HuH-7.5 (cell line): Measurements from ENCODE around the gene MON1B.
"Not testable (repeated sequence)": the region's sequence is repeated elsewhere in the genome, so short reads cannot be mapped to it uniquely, and the experiment has no call there.

Source experiments
- DNase-seq: peaks from one replicate; pipeline ENCODE4 v3.0.0; 2011; ENCODE audit warnings: low spot score

The MON1B gene

GRCh38 chr16:77197747-77198146 lies 6.8 kb downstream of the MON1B start:
- no peak for DNase-seq

GRCh38 chr16:77199211-77199610 lies 8.2 kb downstream of the MON1B start, which contains the start of gene SYCE1L:
TSS of gene SYCE1L (plus strand) at chr16:77199408. CDS start at chr16:77199452, 44 bp downstream.
- no peak for DNase-seq

- no peak for DNase-seq
These were observed 15.5 kb downstream of the MON1B start for GRCh38 chr16:77206533-77206932.

- no peak for DNase-seq
These were observed 16.0 kb downstream of the MON1B start for GRCh38 chr16:77207030-77207429.

- no peak for DNase-seq
These were observed 17.4 kb downstream of the MON1B start for GRCh38 chr16:77208382-77208781.

- peak; percentile 71 for DNase-seq
These were observed 21.1 kb downstream of the MON1B start for GRCh38 chr16:77211880-77212740.

GRCh38 chr16:77212741-77213541 lies 22.0 kb downstream of the MON1B start:
- peak; percentile 76 for DNase-seq

GRCh38 chr16:77213542-77214106 lies 22.6 kb downstream of the MON1B start:
- DNase-seq = no peak

GRCh38 chr16:77214411-77215138 lies 23.6 kb downstream of the MON1B start:
- DNase-seq = no peak

GRCh38 chr16:77219437-77219836 lies 28.4 kb downstream of the MON1B start:
- DNase-seq = no peak

GRCh38 chr16:77220427-77220826 lies 29.4 kb downstream of the MON1B start:
- no peak for DNase-seq

GRCh38 chr16:77221482-77221881 lies 30.5 kb downstream of the MON1B start:
- no peak for DNase-seq

- peak; percentile 35 for DNase-seq
These were observed 32.2 kb downstream of the MON1B start for GRCh38 chr16:77223184-77223583.

GRCh38 chr16:77225182-77225581 lies 34.2 kb downstream of the MON1B start:
- no peak for DNase-seq

- no peak for DNase-seq
These were observed 36.8 kb downstream of the MON1B start for GRCh38 chr16:77227745-77228144.

GRCh38 chr16:77231047-77231446 lies 40.1 kb downstream of the MON1B start:
- DNase-seq = no peak

- DNase-seq = no peak
These were observed 43.0 kb downstream of the MON1B start for GRCh38 chr16:77233799-77234519.

- DNase-seq = no peak
These were observed 43.6 kb downstream of the MON1B start for GRCh38 chr16:77234611-77235010.

GRCh38 chr16:77236063-77236511 lies 45.1 kb downstream of the MON1B start:
- peak; percentile 68 for DNase-seq

- DNase-seq = no peak
These were observed 47.6 kb downstream of the MON1B start for GRCh38 chr16:77238593-77238992.

- DNase-seq = not testable (repeated sequence)
These were observed 51.5 kb downstream of the MON1B start for GRCh38 chr16:77242471-77242870.
